Skeletal muscle cell (primary cell): Measurements from ENCODE around the gene AFG1L.

ENCODE experiments used
- DNase-seq: peaks from one replicate; pipeline ENCODE4 v3.0.0-alpha.2; 2010; ENCODE audit warnings: low read depth
- H3K4me3 ChIP-seq: 2 replicates; pipeline ENCODE4 v1.5.1; 2011; ENCODE audit warnings: low read depth, mild to moderate bottlenecking, control low read depth, low read length, moderate library complexity

Gene AFG1L

GRCh38 chr6:108541843-108542759 is 247.2 kb downstream of the AFG1L start:
- DNase-seq, result no peak
- H3K4me3 ChIP-seq, result no peak overlapping the region

- no peak for DNase-seq
- no peak overlapping the region for H3K4me3 ChIP-seq
Observed at GRCh38 chr6:108543175-108543940, 248.5 kb downstream of the AFG1L start.

DNA sequence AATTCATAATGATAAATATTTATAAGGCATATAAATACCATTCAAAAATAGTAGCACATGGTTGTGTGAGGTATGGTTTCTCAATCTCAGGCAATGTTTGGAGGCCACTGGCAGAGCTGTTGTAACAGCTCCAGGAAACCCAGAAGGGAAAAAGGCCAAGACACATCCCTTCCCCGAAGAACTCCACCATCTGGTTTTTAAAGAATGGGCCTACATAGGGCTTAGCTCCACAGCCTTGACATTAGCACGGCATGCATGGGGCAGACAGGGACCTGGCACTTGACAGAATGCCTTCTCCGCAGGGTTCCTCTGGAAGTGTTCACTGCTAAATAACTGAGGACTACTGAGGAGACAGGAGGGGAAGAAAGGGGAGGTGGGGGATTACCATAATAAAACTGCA is 249.8 kb downstream of the AFG1L start:
- H3K4me3 ChIP-seq, result no peak overlapping the region
- DNase-seq, result no peak

- no peak overlapping the region for H3K4me3 ChIP-seq
Observed at GRCh38 chr6:108546079-108547049, 251.5 kb downstream of the AFG1L start.

DNA sequence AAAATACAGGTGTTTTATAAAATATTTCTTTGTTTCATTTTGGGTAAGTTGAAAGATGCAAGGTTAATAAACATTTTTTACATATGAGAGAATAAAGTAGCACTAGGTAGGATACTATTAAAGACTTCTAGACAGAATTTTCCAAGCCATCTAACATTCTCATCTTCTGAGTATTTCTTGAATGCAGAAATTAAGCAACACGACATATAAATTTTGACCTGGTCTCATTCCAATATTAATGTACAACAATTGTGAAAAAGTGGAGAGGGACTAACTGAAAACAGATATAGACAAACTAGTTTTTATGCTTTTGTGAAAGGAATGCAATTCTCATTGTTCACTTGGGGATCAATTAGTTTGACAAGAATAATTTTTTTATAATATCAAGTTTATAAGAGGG is 254.4 kb downstream of the AFG1L start:
- no peak overlapping the region for H3K4me3 ChIP-seq
- no peak for DNase-seq

More at GRCh38 chr6:108546079-108547049, 251.5 kb downstream of the AFG1L start:
- no peak for DNase-seq

DNA sequence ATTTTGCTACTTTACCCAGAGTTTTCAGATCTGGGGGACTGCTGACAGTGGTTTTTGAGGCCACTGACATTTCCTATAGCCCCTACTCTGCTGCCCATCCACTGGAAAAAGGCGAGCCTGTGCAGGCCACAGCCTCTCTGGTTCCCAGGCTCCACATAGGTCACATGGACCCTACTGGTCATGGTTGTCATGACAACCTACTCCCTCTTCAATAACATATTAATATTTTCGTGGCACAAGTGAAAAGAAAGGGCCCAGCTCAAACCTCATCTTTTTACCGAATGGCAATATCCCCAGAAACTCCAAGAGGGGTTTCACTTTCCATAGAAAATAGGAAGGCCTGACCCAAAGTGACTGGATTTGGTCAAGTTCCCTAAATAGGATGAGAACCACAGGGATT is 254.9 kb downstream of the AFG1L start:
- no peak for DNase-seq
- H3K4me3 ChIP-seq, result no peak overlapping the region

- DNase-seq, result no peak
- no peak overlapping the region for H3K4me3 ChIP-seq
Observed at GRCh38 chr6:108550256-108550655, 255.4 kb downstream of the AFG1L start.

DNA sequence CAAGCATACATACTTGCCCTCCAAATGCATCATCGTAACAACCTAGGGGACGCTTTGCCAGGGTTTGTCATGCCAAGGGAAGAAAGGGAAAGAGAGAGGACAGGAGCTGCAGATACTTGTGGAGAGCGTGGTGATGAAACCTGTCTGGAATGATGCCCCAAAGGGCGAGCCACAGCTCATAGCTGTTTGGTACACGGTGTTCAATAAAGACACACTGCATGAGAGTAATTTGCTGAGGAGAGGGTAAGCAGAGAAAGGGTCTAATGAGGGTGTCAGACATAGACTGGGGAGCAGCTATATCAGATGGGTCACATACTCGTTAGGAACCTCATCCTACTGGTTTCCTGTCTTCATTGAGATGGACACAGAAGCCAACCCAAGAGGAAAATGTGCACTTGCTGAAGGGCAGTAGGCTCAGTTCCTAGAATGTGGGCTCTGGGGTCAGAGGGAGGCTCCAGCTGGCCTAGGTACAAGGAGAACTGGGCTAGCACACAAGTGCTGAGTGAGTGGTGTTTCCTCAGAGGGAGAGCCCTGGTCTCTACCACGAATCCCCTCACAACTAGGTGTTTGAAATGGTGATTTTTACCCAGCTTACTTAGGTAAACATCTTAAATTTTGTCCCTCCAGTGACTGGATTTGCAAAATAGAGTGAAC is 260.7 kb downstream of the AFG1L start:
- H3K4me3 ChIP-seq, result no peak overlapping the region
- no peak for DNase-seq

DNA sequence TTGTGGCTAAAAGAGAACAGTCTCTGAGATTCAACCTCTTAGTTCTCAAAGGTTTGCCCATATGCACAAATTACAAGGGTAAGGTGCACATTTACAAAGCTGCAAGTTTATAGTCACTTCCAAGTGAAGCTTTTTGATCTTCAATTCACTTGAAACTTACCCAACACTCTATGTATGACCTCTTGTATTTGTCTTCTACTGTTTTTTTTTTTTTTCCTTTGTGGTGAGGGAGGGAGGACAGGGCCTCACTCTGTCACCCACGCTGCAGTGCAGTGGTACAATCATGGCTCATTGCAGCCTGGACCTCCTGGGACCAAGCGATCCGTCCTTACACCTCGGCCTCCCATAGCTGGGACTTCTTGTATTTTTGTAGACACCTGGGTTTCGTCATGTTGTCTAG is 261.4 kb downstream of the AFG1L start:
- H3K4me3 ChIP-seq, result no peak overlapping the region
- no peak for DNase-seq

DNA sequence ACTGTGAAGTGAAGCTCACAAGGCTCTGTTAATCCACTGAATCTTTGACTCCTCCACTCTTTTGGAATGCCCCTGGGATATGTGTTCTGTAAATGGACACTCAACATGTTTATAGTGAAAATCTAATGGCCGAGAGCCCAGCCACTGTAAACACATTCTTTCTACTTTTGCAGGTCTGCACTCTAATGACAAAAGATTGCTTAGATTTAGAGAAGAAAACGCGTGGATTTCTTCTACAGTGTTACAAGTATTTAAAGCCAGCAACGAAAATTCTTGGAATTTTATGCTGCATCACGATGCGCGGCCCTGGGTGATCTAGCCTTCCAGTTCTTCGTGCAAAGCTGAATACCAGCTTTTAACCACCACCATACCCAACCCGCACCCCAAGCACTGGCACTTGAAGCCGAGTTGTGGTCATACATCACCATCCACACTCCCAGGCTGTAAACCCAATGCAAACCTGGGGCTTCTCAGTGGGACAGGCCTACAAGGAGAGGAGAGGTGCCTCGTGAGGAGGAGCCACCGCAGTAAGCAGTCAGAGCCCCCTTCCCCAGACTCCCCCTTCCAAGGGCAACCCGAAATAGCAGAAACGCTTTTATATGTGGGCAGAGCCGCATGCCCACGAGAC is 262.1 kb downstream of the AFG1L start:
- peak overlapping the region; percentile 68 for H3K4me3 ChIP-seq

GRCh38 chr6:108557494-108558371 is 262.9 kb downstream of the AFG1L start:
- H3K4me3 ChIP-seq, result peak overlapping the region; percentile 68
- DNase-seq, result no peak

More for the DNA sequence above, 262.1 kb downstream of the AFG1L start:
- DNase-seq, result no peak

- H3K4me3 ChIP-seq, result peak overlapping the region; percentile 91
- peak; percentile 99 for DNase-seq
Observed at GRCh38 chr6:108558372-108559096, 263.7 kb downstream of the AFG1L start.

- H3K4me3 ChIP-seq, result peak overlapping the region; percentile 91
- DNase-seq, result peak; percentile 59
Observed at GRCh38 chr6:108559097-108559883, 264.4 kb downstream of the AFG1L start.

GRCh38 chr6:108559884-108560462 is 265.1 kb downstream of the AFG1L start:
- DNase-seq, result peak; percentile 59
- H3K4me3 ChIP-seq, result peak overlapping the region; percentile 91

GRCh38 chr6:108560463-108561308 is 265.8 kb downstream of the AFG1L start, which contains the start of gene FOXO3:
TSS of gene FOXO3 (plus strand) at chr6:108560917. CDS start at chr6:108561209, 292 bp downstream.
- H3K4me3 ChIP-seq, result peak within 1 kb of the TSS; percentile 91
- peak; percentile 73 for DNase-seq
